HG03575 (cell line): Measurements from ENCODE around the gene TAOK3.
"Not testable (repeated sequence)": the region's sequence is repeated elsewhere in the genome, so short reads cannot be mapped to it uniquely, and the experiment has no call there.

ENCODE experiments used
- ATAC-seq: cut with Tn5 transposase; IDR thresholded peaks from one replicate; pipeline ENCODE4 v1.9.1; 2021; ENCODE audit not compliant: unreplicated experiment, insufficient number of reproducible peaks, low FRiP score; ENCODE audit errors: extremely low read depth

The TAOK3 gene

GRCh38 chr12:118175823-118176447, 196.8 kb downstream of the TAOK3 start:
- ATAC-seq: no peak

- ATAC-seq: peak; percentile 81
Measured at GRCh38 chr12:118166946-118167345, 205.8 kb downstream of the TAOK3 start.

GRCh38 chr12:118164798-118165486, 207.8 kb downstream of the TAOK3 start:
- no peak for ATAC-seq

- ATAC-seq: no peak
Measured at GRCh38 chr12:118160536-118160935, 212.2 kb downstream of the TAOK3 start.

GRCh38 chr12:118151755-118152154, 221.0 kb downstream of the TAOK3 start:
- no peak for ATAC-seq

- ATAC-seq: no peak
Measured at GRCh38 chr12:118150625-118151024, 222.1 kb downstream of the TAOK3 start.

- ATAC-seq: no peak
Measured at GRCh38 chr12:118148287-118148686, 224.4 kb downstream of the TAOK3 start.

- no peak for ATAC-seq
Measured at GRCh38 chr12:118145798-118146156, 226.9 kb downstream of the TAOK3 start.

- no peak for ATAC-seq
Measured at GRCh38 chr12:118145113-118145797, 227.5 kb downstream of the TAOK3 start.

GRCh38 chr12:118144499-118144898, 228.2 kb downstream of the TAOK3 start:
- ATAC-seq: no peak

- no peak for ATAC-seq
Measured at GRCh38 chr12:118140825-118141224, 231.9 kb downstream of the TAOK3 start.

GRCh38 chr12:118137148-118137678, 235.5 kb downstream of the TAOK3 start:
- ATAC-seq: no peak

GRCh38 chr12:118136559-118137003, 236.1 kb downstream of the TAOK3 start:
- no peak for ATAC-seq

GRCh38 chr12:118135788-118136558, 236.7 kb downstream of the TAOK3 start, which contains the start of gene PEBP1:
PEBP1 (plus strand) TSS chr12:118136124; CDS start chr12:118136210, 86 bp downstream.
- no peak for ATAC-seq

GRCh38 chr12:118129436-118129835, 243.3 kb downstream of the TAOK3 start:
- not testable (repeated sequence) for ATAC-seq

- ATAC-seq: no peak
Measured at GRCh38 chr12:118127867-118128266, 244.8 kb downstream of the TAOK3 start.

- no peak for ATAC-seq
Measured at GRCh38 chr12:118126119-118126757, 246.5 kb downstream of the TAOK3 start.

- ATAC-seq: no peak
Measured at GRCh38 chr12:118125743-118126118, 247.0 kb downstream of the TAOK3 start.
